SU-DHL-6 (cell line): ENCODE results near the gene ALDH1A3.
A peak's percentile ranks its signal among the peaks of the same experiment; 100 is the strongest.

Source experiments
- H2AFZ ChIP-seq: fragments of 200-600 bp; sonication (generic); 2 replicates; pipeline ENCODE4 v1.6.1; 2014; ENCODE audit warnings: low read depth, mild to moderate bottlenecking, moderate library complexity, mixed read lengths, antibody characterized with exemption, low read length; ENCODE audit not compliant: severe bottlenecking
- H3F3A ChIP-seq: fragments of 200-600 bp; shearing (Covaris generic); 2 replicates; pipeline ENCODE4 v1.6.0; 2016; ENCODE audit warnings: antibody characterized with exemption, mild to moderate bottlenecking; ENCODE audit not compliant: insufficient read depth
- H3K27ac ChIP-seq: fragments of 200-600 bp; sonication (generic); 2 replicates; pipeline ENCODE4 v1.5.1; 2016; ENCODE audit warnings: low read depth, mild to moderate bottlenecking, low read length, moderate library complexity, mixed read lengths
- H3K27me3 ChIP-seq: fragments of 200-600 bp; sonication (generic), shearing (Covaris generic); 2 replicates; pipeline ENCODE4 v1.6.0; 2014; ENCODE audit warnings: mild to moderate bottlenecking, low read length
- H3K36me3 ChIP-seq: fragments of 200-600 bp; sonication (generic); 2 replicates; pipeline ENCODE4 v1.6.1; 2014; ENCODE audit warnings: mild to moderate bottlenecking, low read length, mixed read lengths
- H3K4me2 ChIP-seq: fragments of 300-600, 200-600 bp; shearing (Covaris generic), sonication (generic); 2 replicates; pipeline ENCODE4 v1.6.0; 2014; ENCODE audit warnings: low read length, low read depth, mild to moderate bottlenecking; ENCODE audit not compliant: poor library complexity, severe bottlenecking
- H3K4me3 ChIP-seq: fragments of 200-600 bp; sonication (generic); 2 replicates; pipeline ENCODE4 v1.5.1; 2014; ENCODE audit warnings: antibody characterized with exemption, low read length, mild to moderate bottlenecking, mixed read lengths; ENCODE audit not compliant: insufficient read depth, poor library complexity, severe bottlenecking
- H3K79me2 ChIP-seq: fragments of 200-600 bp; sonication (generic); 2 replicates; pipeline ENCODE4 v1.6.1; 2014; ENCODE audit warnings: mild to moderate bottlenecking, low read length, moderate library complexity; ENCODE audit not compliant: insufficient read depth
- H3K9ac ChIP-seq: fragments of 200-600 bp; sonication (generic); 2 replicates; pipeline ENCODE4 v1.7.0; 2014; ENCODE audit warnings: mild to moderate bottlenecking, low read length
- H3K9me2 ChIP-seq: fragments of 200-600 bp; sonication (generic); replicated peaks from 2 replicates; pipeline ENCODE4 v1.6.1; 2014; ENCODE audit warnings: low read length; ENCODE audit not compliant: insufficient read depth
- H3K9me3 ChIP-seq: fragments of 200-600 bp; sonication (generic); 2 replicates; pipeline ENCODE4 v1.6.1; 2014; ENCODE audit warnings: low read length, mixed read lengths; ENCODE audit not compliant: insufficient read depth
- H4K20me1 ChIP-seq: fragments of 200-600 bp; sonication (generic); 2 replicates; pipeline ENCODE4 v1.6.1; 2014; ENCODE audit warnings: low read depth, mild to moderate bottlenecking, antibody characterized with exemption, low read length, moderate library complexity, mixed read lengths
- EZH2phosphoT487 ChIP-seq: fragments of 200-600 bp; sonication (generic), shearing (Covaris generic); conservative IDR thresholded peaks from 2 replicates; pipeline ENCODE4 v1.6.1; 2018; ENCODE audit warnings: mild to moderate bottlenecking, antibody characterized with exemption, low read length, moderate library complexity, mixed read lengths
- TF ChIP-seq, protein P1 (sequence below): fragments of 200-600 bp; sonication (generic); IDR thresholded peaks from one replicate; pipeline ENCODE4 v1.5.1; 2017; ENCODE audit warnings: antibody characterized with exemption, mild to moderate bottlenecking, low read length, moderate library complexity; ENCODE audit not compliant: insufficient read depth, poor library complexity, severe bottlenecking

The ALDH1A3 gene

DNA sequence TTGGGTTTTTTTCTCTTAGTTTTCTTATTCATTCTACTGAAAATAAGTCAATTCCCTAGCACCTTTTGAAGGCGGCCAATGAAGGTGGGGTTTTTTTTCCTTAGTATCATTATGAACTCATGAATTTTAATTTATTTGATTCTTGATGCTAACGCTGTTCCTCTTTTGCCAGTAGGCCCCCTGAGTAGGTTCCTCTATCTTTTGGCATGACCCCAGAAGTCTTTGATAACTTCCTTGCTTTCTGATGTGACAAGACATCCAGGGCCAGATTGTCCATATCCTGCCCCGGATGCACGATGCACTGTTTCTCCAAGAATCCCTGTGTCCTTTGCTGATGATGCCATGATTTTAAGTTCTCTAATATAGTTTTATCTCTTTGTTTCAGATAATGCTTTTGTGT lies 60.2 kb downstream of the ALDH1A3 start:
- Histone ChIP-seq H3F3A (peaks cover 36% of the 10 kb centered on the region), H3K27me3 (no peaks in the 10 kb centered on the region), H3K27ac (peak overlapping the region; percentile 64), H4K20me1 (no peaks in the 10 kb centered on the region; the same call in 1 of the 2 replicates), H3K36me3 (peaks cover 39% of the 10 kb centered on the region), H3K9ac (no peak overlapping the region; the same call in 1 of the 2 replicates), H3K4me2 (peak overlapping the region; percentile 39), H2AFZ (no peak overlapping the region), H3K9me2 (no peaks in the 10 kb centered on the region), H3K9me3 (no peaks in the 10 kb centered on the region), H3K79me2 (peaks cover 99% of the 10 kb centered on the region), H3K4me3 (no peak overlapping the region)
- TF ChIP-seq, protein P1, sequence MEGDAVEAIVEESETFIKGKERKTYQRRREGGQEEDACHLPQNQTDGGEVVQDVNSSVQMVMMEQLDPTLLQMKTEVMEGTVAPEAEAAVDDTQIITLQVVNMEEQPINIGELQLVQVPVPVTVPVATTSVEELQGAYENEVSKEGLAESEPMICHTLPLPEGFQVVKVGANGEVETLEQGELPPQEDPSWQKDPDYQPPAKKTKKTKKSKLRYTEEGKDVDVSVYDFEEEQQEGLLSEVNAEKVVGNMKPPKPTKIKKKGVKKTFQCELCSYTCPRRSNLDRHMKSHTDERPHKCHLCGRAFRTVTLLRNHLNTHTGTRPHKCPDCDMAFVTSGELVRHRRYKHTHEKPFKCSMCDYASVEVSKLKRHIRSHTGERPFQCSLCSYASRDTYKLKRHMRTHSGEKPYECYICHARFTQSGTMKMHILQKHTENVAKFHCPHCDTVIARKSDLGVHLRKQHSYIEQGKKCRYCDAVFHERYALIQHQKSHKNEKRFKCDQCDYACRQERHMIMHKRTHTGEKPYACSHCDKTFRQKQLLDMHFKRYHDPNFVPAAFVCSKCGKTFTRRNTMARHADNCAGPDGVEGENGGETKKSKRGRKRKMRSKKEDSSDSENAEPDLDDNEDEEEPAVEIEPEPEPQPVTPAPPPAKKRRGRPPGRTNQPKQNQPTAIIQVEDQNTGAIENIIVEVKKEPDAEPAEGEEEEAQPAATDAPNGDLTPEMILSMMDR = no peak
- no peak for TF ChIP-seq EZH2phosphoT487

DNA sequence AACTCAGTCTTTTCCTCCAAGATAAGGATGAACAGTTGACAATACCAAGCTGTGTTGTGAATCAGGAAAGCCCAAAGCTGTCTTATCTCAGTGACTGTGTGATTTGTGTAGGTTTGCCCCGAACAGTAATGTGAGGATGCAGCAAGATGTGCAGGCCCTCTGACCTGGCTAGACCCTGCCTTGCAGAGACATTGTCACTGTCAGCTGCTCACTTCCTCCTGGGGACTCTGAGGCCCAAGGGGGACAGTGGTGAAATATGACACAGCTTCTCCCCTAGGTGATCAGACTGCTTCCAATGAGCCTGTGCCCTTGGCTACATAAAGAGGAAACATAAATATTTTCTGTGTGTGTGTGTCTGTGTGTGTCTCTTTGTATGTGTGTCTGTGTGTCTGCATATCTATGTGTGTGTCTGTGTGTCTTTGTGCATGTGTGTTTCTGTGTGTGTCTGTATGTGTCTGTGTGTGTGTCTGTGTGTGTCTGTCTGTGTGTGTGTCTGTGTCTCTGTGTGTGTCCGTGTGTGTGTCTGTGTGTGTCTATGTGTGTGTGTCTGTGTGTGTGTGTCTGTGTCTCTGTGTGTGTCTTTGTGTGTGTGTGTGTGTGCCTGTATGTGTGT lies 61.2 kb downstream of the ALDH1A3 start:
- Histone ChIP-seq H3K79me2 (peaks cover 99% of the 10 kb centered on the region), H3K4me2 (peak overlapping the region; percentile 39), H3K4me3 (no peak overlapping the region)

DNA sequence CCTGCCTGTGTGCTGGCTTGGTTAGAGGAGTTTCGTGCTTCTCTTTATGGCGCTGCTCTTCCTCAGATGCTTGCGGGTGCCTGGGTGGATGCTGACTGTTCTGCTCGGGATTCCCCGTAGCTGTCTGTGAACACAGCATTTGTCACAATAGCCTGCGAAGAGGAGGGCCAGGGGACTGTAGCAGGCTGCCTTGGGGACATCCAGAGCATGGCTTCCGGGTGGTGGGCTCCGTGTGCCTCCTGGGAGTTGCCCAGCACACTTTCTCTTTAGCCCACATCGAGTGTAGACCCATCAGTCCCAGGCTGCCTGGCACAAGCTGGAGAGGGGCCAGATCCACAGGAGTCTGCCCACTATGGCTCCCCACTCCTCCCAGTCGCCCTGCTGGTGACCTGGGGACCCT lies 61.9 kb downstream of the ALDH1A3 start:
- Histone ChIP-seq H3K9ac (peak overlapping the region; percentile 22; the same call in 1 of the 2 replicates), H3K4me2 (peak overlapping the region; percentile 39), H3K9me2 (no peaks in the 10 kb centered on the region), H3K36me3 (peaks cover 52% of the 10 kb centered on the region), H3K27ac (peak overlapping the region; percentile 64), H2AFZ (no peak overlapping the region), H3K27me3 (no peaks in the 10 kb centered on the region), H3K4me3 (no peak overlapping the region), H4K20me1 (peaks cover 6% of the 10 kb centered on the region; the same call in 1 of the 2 replicates), H3F3A (peaks cover 32% of the 10 kb centered on the region), H3K79me2 (peaks cover 99% of the 10 kb centered on the region), H3K9me3 (no peaks in the 10 kb centered on the region)
- TF ChIP-seq, protein P1 = no peak
- TF ChIP-seq EZH2phosphoT487 = no peak

More for the DNA sequence above, 61.2 kb downstream of the ALDH1A3 start:
- Histone ChIP-seq H4K20me1 (no peaks in the 10 kb centered on the region; the same call in 1 of the 2 replicates), H2AFZ (no peak overlapping the region), H3K9me2 (no peaks in the 10 kb centered on the region), H3K9ac (peak overlapping the region; percentile 22; the same call in 1 of the 2 replicates), H3K36me3 (peaks cover 45% of the 10 kb centered on the region), H3K27ac (peak overlapping the region; percentile 64), H3K27me3 (no peaks in the 10 kb centered on the region), H3K9me3 (no peaks in the 10 kb centered on the region), H3F3A (peaks cover 32% of the 10 kb centered on the region)
- TF ChIP-seq, protein P1 = no peak
- TF ChIP-seq EZH2phosphoT487 = no peak
